Upper lobe of left lung (tissue), 4 donors: ENCODE data around the gene CDC27.
"Not testable (repeated sequence)": the region's sequence is repeated elsewhere in the genome, so short reads cannot be mapped to it uniquely, and the experiment has no call there.

Experiments used
- EP300 ChIP-seq, 4 donors: sonication (generic); formaldehyde crosslinking; IDR thresholded peaks; one replicate each; pipeline ENCODE4 v1.5.1; 2017; ENCODE audit warnings: antibody characterized with exemption in 4 of 4, control low read depth in 2 of 4
- POLR2A ChIP-seq, 4 donors: fragments of 450-650 bp; IDR thresholded peaks; one replicate each; pipeline ENCODE4 v1.5.1; 2016 to 2017; ENCODE audit warnings: antibody characterized with exemption in 4 of 4, mild to moderate bottlenecking in 2 of 4
- POLR2AphosphoS5 ChIP-seq, 2 donors: sonication (generic); formaldehyde crosslinking; IDR thresholded peaks; one replicate each; pipeline ENCODE4 v1.5.1; 2017; ENCODE audit warnings: antibody characterized with exemption in 2 of 2
- TF ChIP-seq, protein P1 (sequence below), 6 experiments: fragments of 450-650 bp in 4 of 6; fragments of 200-600 bp in 2 of 6; sonication (generic) in 2 of 6; IDR thresholded peaks; one replicate each; pipeline ENCODE4 v1.5.1; 2016 to 2019; ENCODE audit warnings: antibody characterized with exemption in 6 of 6

GRCh38 chr17:47217279-47217678, 28.2 kb upstream of the CDC27 start:
- TF ChIP-seq, protein P1, sequence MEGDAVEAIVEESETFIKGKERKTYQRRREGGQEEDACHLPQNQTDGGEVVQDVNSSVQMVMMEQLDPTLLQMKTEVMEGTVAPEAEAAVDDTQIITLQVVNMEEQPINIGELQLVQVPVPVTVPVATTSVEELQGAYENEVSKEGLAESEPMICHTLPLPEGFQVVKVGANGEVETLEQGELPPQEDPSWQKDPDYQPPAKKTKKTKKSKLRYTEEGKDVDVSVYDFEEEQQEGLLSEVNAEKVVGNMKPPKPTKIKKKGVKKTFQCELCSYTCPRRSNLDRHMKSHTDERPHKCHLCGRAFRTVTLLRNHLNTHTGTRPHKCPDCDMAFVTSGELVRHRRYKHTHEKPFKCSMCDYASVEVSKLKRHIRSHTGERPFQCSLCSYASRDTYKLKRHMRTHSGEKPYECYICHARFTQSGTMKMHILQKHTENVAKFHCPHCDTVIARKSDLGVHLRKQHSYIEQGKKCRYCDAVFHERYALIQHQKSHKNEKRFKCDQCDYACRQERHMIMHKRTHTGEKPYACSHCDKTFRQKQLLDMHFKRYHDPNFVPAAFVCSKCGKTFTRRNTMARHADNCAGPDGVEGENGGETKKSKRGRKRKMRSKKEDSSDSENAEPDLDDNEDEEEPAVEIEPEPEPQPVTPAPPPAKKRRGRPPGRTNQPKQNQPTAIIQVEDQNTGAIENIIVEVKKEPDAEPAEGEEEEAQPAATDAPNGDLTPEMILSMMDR (IDR thresholded peaks at IDR 0.05): not testable (repeated sequence)
- not testable (repeated sequence) for TF ChIP-seq POLR2A, EP300, POLR2AphosphoS5 (IDR thresholded peaks at IDR 0.05)
